Endothelial cell of umbilical vein (primary cell): ENCODE results near the gene DNAH11. TPM values are rescaled to one million over a fixed set of nuclear protein-coding genes. Genes with fewer than 3 reads are reported as not detected.

Source experiments
- BruUV-seq: library from RNA; stranded (reverse); fragments of 400-500 nt; replicated peaks from 2 replicates; lab custom pipeline; 2021; lab: Mats Ljungman, UMichigan
- CTCF ChIA-PET: fragments of 300-600, 350-600 bp; sonication (Branson Sonifier 250); formaldehyde crosslinking; loops from one replicate; lab custom pipeline; 2021; ENCODE audit warnings: antibody characterized with exemption, inconsistent platforms; lab: Charles Lee
- POLR2A ChIA-PET: fragments of 300-600, 350-600 bp; sonication (Branson Sonifier 250); formaldehyde crosslinking; loops from one replicate; lab custom pipeline; 2021; ENCODE audit warnings: antibody characterized with exemption, inconsistent platforms; lab: Charles Lee
- DNase-seq: peaks from one replicate; pipeline ENCODE4 v3.0.0-alpha.2; 2011; ENCODE audit warnings: low read depth, low spot score
- FAIRE-seq: peaks from 2 replicates; lab custom pipeline; 2011; peaks lifted over from hg19 to GRCh38; lab: Jason Lieb, UNC
- H2AFZ ChIP-seq: 2 replicates; pipeline ENCODE4 v1.6.0; 2012; ENCODE audit warnings: low read depth, low read length, control low read depth, inconsistent platforms
- H3K27ac ChIP-seq: 2 replicates; pipeline ENCODE4 v1.5.1; 2011; ENCODE audit warnings: low read depth, mild to moderate bottlenecking, control low read depth, low read length, moderate library complexity; ENCODE audit not compliant: insufficient read depth
- H3K27me3 ChIP-seq, 2 experiments: 2 replicates each; pipeline versions ENCODE4 v1.6.0 to v1.6.1; 2011; ENCODE audit warnings: low read length in 2 of 2, mixed read lengths in 1 of 2; ENCODE audit not compliant: control insufficient read depth in 2 of 2, insufficient read depth in 2 of 2
- H3K36me3 ChIP-seq, 2 experiments: 2 replicates in 1 of 2; 3 replicates in 1 of 2; pipeline ENCODE4 v1.5.1; 2011; ENCODE audit warnings: low read length in 2 of 2, mild to moderate bottlenecking in 1 of 2, moderate library complexity in 1 of 2; ENCODE audit not compliant: control insufficient read depth in 2 of 2, insufficient read depth in 2 of 2; ENCODE audit errors: extremely low read depth in 1 of 2
- H3K4me1 ChIP-seq: 3 replicates; pipeline ENCODE4 v1.5.1; 2011; ENCODE audit warnings: mild to moderate bottlenecking, low read length; ENCODE audit not compliant: control insufficient read depth, insufficient read depth; ENCODE audit errors: extremely low read depth
- H3K4me2 ChIP-seq: 2 replicates; pipeline ENCODE4 v1.6.1; 2011; ENCODE audit warnings: low read length, control low read depth, mixed read lengths; ENCODE audit not compliant: insufficient read depth
- H3K4me3 ChIP-seq, 3 experiments: fragments of 200-600 bp in 1 of 3; sonication (generic), shearing (Covaris generic) in 1 of 3; replicated peaks in 1 of 3; 2 replicates each; pipeline ENCODE4 v1.5.1; 2011 to 2016; ENCODE audit warnings: control low read depth in 3 of 3, low read length in 3 of 3, mild to moderate bottlenecking in 2 of 3, inconsistent platforms in 1 of 3, low read depth in 1 of 3, moderate library complexity in 1 of 3; ENCODE audit not compliant: insufficient read depth in 1 of 3
- H3K79me2 ChIP-seq: 2 replicates; pipeline ENCODE4 v1.6.0; 2012; ENCODE audit warnings: low read length, inconsistent platforms; ENCODE audit not compliant: control insufficient read depth, insufficient read depth
- H3K9ac ChIP-seq: replicated peaks from 2 replicates; pipeline ENCODE3; 2011; ENCODE audit warnings: low read length, control low read depth; ENCODE audit not compliant: insufficient read depth; ENCODE audit errors: extremely low read depth
- H3K9me1 ChIP-seq: replicated peaks from 3 replicates; pipeline ENCODE4 v1.6.0; 2011; ENCODE audit warnings: mild to moderate bottlenecking, low read length; ENCODE audit not compliant: control insufficient read depth, insufficient read depth; ENCODE audit errors: extremely low read depth
- H3K9me3 ChIP-seq: replicated peaks from 2 replicates; pipeline ENCODE4 v1.5.1; 2012; ENCODE audit warnings: low read length, inconsistent platforms; ENCODE audit not compliant: control insufficient read depth, insufficient read depth
- H4K20me1 ChIP-seq: replicated peaks from 2 replicates; pipeline ENCODE3; 2011; ENCODE audit warnings: mild to moderate bottlenecking, low read length; ENCODE audit not compliant: control insufficient read depth, insufficient read depth; ENCODE audit errors: extremely low read depth
- EZH2 ChIP-seq: IDR thresholded peaks from 2 replicates; pipeline ENCODE4 v1.6.1; 2012; ENCODE audit warnings: borderline replicate concordance, low read depth, mild to moderate bottlenecking, moderate library complexity, low read length, inconsistent platforms; ENCODE audit not compliant: severe bottlenecking
- FOS ChIP-seq: IDR thresholded peaks from 2 replicates; pipeline ENCODE4 v1.6.1; 2011; ENCODE audit warnings: mild to moderate bottlenecking, low read length, moderate library complexity, borderline replicate concordance; ENCODE audit not compliant: insufficient read depth
- GATA2 ChIP-seq: IDR thresholded peaks from 2 replicates; pipeline ENCODE4 v1.7.0; 2011; ENCODE audit warnings: low read depth, mild to moderate bottlenecking, moderate library complexity, mixed read lengths, low read length; ENCODE audit not compliant: insufficient read length, insufficient read depth
- JUN ChIP-seq: IDR thresholded peaks from 2 replicates; pipeline ENCODE4 v1.6.1; 2011; ENCODE audit warnings: borderline replicate concordance, low read depth; ENCODE audit not compliant: insufficient read length, insufficient read depth
- MYC ChIP-seq: IDR thresholded peaks from one replicate; pipeline ENCODE4 v1.6.1; 2011; ENCODE audit warnings: mild to moderate bottlenecking, low read depth, low read length
- POLR2A ChIP-seq: IDR thresholded peaks from 2 replicates; pipeline ENCODE4 v1.6.1; 2012; ENCODE audit warnings: low read depth, mild to moderate bottlenecking, control low read depth, low read length
- POLR2AphosphoS5 ChIP-seq: IDR thresholded peaks from 2 replicates; pipeline ENCODE4 v1.6.1; 2012; ENCODE audit warnings: low read depth, mild to moderate bottlenecking, control low read depth, low read length, moderate library complexity; ENCODE audit not compliant: insufficient read depth
- dilution Hi-C: fragments of 300-500 bp; cut with MboI; formaldehyde crosslinking; loops from one replicate; pipeline ENCODE4 v1.15.0; 2019; ENCODE audit warnings: low sequenced_read_pairs; ENCODE audit not compliant: extremely low pct_ligation_motif_present
- intact Hi-C: fragments of 100-400 bp; cut with micrococcal nuclease; formaldehyde crosslinking; loops from one replicate; pipeline ENCODE4 v1.10.0; 2022
- polyA plus RNA-seq, 4 experiments: library from polyadenylated mRNA; depleted of rRNA in 3 of 4; stranded (reverse) in 3 of 4; unstranded in 1 of 4; fragments of >200 nt; gene quantifications; 2 replicates each; pipeline versions ENCODE4 v1.2.1 to v1.2.3, GENCODE V29; 2011 to 2012; ENCODE audit warnings: missing spikeins in 1 of 4
- total RNA-seq: library from RNA; stranded (reverse); gene quantifications from 2 replicates; pipeline ENCODE4 v1.2.3, GENCODE V29; 2021
- TF ChIP-seq, protein P1 (sequence below), 2 donors: IDR thresholded peaks; 1 replicate in 1 of 2; 2 replicates in 1 of 2; pipeline ENCODE4 v1.5.1; 2011; ENCODE audit warnings: low read length in 2 of 2, mild to moderate bottlenecking in 2 of 2, moderate library complexity in 2 of 2, control low read depth in 1 of 2, inconsistent platforms in 1 of 2, low read depth in 1 of 2; ENCODE audit not compliant: insufficient read depth in 1 of 2; ENCODE audit errors: extremely low read depth in 1 of 2
- TF ChIP-seq, protein P2 (sequence below): IDR thresholded peaks from 2 replicates; pipeline ENCODE4 v1.6.1; 2011; ENCODE audit not compliant: insufficient read depth, insufficient read length

DNAH11 gene
- total and polyA plus RNA-seq, 2 donors (not counting 3 experiments of a cell fraction or from before 2014, with no cell fraction given): 0.69 to 0.91 TPM

DNA sequence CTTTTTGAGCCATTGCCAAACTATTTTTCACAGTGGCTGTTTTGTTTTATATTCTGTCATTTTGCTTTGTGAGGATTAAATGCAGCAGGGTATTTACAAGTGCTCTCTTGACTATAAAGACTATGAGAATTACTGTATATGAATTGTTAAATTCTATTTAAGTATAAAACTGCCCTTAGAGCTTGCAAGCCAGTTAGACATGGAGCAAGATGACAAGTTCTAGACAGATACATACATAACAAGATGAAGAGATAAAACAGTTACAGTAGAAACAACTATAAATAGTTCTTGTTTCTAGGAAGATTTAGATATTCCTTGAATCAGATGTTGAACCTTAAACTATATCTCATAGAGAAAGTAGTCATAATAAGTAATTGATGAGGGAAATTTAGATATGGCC is 60.6 kb downstream of the DNAH11 start:
- DNase-seq: no peak
- no peak for TF ChIP-seq EZH2
- no peak for TF ChIP-seq MYC
- TF ChIP-seq, protein P1, sequence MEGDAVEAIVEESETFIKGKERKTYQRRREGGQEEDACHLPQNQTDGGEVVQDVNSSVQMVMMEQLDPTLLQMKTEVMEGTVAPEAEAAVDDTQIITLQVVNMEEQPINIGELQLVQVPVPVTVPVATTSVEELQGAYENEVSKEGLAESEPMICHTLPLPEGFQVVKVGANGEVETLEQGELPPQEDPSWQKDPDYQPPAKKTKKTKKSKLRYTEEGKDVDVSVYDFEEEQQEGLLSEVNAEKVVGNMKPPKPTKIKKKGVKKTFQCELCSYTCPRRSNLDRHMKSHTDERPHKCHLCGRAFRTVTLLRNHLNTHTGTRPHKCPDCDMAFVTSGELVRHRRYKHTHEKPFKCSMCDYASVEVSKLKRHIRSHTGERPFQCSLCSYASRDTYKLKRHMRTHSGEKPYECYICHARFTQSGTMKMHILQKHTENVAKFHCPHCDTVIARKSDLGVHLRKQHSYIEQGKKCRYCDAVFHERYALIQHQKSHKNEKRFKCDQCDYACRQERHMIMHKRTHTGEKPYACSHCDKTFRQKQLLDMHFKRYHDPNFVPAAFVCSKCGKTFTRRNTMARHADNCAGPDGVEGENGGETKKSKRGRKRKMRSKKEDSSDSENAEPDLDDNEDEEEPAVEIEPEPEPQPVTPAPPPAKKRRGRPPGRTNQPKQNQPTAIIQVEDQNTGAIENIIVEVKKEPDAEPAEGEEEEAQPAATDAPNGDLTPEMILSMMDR (IDR thresholded peaks at IDR 0.05; ENCODE audit: extremely low read depth in 1 of 2, insufficient read depth in 1 of 2, low read depth in 1 of 2, low read length in 2 of 2): no peak
- no peak for TF ChIP-seq GATA2
- TF ChIP-seq, protein P2, sequence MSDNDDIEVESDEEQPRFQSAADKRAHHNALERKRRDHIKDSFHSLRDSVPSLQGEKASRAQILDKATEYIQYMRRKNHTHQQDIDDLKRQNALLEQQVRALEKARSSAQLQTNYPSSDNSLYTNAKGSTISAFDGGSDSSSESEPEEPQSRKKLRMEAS: no peak
- no peak for TF ChIP-seq JUN
- TF ChIP-seq FOS: no peak
- TF ChIP-seq POLR2AphosphoS5: no peak
- TF ChIP-seq POLR2A: no peak
- Histone ChIP-seq H3K4me1 (no peaks in the 10 kb centered on the region), H4K20me1 (no peaks in the 10 kb centered on the region), H3K27me3 (peaks cover 5 to 10% of the 10 kb centered on the region in 2 experiments), H3K36me3 (no peaks in the 10 kb centered on the region), H3K79me2 (no peaks in the 10 kb centered on the region), H3K4me3 (no peak overlapping the region), H3K9ac (no peak overlapping the region), H3K9me3 (no peaks in the 10 kb centered on the region), H3K9me1 (no peaks in the 10 kb centered on the region), H2AFZ (no peak overlapping the region), H3K27ac (no peak overlapping the region), H3K4me2 (no peak overlapping the region)
- no TSS peak for BruUV-seq
- POLR2A ChIA-PET: no interaction called here
- FAIRE-seq: no peak
- intact Hi-C loops (no loop called here), dilution Hi-C loops (no loop called here)
- CTCF ChIA-PET: no interaction called here
